ENCODE data around the gene MPND.

Gene MPND

DNA sequence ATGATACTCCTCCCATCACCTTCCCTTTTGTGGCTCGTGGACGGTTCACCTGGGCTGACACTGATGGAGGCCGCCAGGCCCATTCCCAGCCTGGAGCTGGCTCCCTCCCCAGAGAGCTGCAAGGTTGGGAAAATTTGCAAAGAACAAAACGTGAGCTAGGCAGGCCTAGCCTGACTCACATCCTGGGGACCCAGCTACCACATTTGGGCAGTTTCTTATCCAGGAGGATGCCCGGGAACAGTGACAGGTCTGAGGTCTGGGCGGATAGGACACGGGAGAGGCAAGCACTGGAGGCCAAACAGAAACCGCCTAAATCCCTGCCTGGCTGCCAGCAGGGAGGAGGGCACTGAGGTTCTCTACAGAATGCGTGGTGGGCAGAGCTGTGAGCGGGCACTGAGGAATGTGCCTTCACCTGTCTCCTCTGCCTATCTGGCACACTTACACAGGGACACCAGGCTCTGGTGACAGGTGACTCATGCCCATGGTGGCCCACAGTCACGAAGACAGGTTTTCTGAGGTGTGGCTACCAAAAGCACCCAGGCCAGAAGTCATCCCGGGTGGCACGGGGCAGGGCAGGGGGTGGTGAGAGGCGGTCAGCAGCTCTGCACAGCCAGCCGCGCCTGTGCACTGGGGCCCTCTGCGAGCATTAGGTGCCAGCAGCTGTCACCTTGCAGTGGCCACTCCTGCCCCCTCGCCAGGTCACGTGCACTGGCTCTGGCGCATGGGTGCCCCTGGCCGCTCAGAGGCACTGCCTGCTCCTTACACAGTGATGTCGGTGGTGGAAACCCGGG lies 33.8 kb downstream of the MPND start:
- DNase-seq (ENCODE audit: low read depth in 4 of 4, low spot score in 1 of 4), result no peak

DNA sequence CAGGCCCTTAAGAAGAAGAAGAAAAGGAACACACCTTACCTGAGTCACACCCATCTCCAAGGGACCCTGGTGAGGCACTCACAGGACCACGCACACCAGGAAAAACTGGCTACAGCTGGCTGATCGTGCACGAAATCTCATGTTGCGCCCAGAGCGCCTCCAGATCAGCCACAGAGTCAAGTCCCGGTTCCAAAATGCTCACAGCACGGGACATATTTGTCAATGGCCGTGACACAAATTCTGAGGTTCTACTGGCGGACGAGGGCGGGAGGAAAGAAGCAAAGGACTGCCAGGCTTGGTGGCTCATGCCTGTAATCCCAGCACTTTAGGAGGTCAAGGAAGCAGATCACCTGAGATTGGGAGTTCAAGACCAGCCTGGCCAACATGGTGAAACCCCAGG lies 35.5 kb downstream of the MPND start:
- DNase-seq (ENCODE audit: low read depth in 4 of 4, low spot score in 1 of 4), result no peak

DNA sequence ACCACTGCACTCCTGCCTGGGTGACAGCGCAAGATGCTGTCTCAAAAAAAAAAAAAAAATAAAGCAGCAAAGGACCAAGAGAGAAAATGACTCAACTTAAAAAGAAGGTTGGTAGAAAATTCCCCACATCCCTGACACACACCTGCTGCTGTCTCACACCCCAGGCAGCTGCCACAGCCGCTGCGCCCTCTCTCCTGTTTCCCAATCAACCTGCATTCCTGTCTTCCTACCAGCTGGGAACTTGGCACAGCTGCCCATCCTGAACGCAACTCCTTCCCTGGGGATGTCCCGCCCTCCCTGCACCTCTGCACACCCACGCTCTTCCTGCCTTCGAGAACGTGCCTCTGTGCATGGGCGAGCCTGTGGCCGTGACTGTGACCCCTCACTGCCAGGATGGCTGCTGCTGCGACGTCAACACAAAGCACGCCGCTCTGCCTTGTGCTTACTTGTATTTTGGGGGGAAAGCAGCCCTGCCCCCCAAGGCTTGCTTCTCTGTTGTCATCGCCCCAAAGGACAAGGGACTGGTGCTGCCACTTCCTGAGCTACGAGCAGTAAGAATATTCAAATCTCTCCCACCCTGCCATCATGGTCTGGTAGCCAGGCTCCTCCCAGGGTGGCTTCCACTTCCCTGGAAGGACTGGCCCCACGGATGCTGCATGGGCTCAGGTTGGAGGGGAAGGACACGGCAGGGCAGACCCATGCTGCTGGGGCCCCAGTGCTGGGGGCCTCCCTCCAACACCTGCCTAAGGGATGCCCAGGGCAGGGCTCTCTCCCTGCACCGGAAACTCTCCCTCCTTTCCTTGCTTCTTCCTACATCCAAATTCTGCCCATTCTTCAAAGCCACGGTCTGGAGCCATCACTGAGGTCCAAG lies 36.3 kb downstream of the MPND start:
- DNase-seq (ENCODE audit: low read depth in 4 of 4, low spot score in 1 of 4), result no peak

DNA sequence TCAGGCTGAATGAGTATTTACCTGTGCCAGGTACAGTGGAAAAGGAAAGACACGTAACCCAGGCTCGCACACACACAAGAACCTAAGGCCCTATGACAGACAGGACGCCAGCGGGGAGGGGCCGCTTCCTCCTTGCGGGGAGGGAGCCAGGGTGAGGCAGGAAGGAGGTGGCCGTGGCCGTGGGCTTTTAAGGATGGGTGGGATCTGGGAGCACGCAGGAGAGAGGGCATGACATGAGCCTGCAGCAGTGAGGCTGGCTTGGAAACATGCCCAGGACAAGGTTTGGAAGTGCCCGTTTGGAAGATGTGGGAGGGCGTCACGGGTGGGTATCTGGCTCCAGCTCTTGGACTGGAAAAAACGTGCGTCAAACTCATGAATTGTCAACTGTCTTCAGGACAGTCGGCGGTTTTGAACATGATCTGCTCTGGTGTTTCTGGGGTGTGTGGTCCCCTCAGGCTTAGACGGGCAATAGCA lies 36.9 kb downstream of the MPND start:
- no peak for DNase-seq (ENCODE audit: low read depth in 4 of 4, low spot score in 1 of 4)

DNA sequence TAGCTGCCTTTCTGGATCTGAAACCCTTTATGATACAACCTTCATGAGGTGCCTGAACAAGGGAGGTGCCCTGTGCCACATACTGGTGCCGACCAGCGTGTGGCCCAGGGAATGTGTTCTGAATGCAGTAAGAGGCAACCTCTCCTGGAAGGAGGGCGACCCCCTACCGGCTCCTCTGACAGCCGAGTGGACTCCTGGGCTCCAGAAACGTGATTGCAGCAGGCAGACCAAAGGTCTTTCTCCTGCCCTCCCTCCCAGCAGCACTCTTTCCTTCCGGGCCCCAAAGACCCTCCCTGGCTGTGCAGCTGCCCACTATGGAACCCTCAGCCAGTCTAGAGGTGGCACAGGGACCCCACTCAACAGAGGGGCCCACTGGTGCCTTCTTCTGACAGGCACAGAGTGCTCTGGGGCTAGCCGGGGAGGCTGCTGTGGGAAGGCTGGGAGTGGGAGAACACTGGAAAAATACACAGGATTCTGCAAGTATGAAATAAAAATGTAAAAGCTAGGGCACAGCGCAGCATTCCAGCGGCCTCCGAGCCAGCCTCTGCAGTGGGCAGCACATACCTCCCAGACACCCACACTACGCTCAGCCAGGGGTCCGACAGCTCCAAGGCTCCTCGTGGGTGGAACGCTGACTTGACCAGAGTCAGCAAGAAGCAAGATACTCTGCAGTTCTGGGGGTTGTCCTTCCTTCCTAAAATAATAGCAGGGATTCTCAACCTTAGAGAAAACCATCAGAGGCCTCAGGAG lies 42.1 kb downstream of the MPND start:
- DNase-seq (ENCODE audit: low read depth in 4 of 4, low spot score in 1 of 4), result no peak

DNA sequence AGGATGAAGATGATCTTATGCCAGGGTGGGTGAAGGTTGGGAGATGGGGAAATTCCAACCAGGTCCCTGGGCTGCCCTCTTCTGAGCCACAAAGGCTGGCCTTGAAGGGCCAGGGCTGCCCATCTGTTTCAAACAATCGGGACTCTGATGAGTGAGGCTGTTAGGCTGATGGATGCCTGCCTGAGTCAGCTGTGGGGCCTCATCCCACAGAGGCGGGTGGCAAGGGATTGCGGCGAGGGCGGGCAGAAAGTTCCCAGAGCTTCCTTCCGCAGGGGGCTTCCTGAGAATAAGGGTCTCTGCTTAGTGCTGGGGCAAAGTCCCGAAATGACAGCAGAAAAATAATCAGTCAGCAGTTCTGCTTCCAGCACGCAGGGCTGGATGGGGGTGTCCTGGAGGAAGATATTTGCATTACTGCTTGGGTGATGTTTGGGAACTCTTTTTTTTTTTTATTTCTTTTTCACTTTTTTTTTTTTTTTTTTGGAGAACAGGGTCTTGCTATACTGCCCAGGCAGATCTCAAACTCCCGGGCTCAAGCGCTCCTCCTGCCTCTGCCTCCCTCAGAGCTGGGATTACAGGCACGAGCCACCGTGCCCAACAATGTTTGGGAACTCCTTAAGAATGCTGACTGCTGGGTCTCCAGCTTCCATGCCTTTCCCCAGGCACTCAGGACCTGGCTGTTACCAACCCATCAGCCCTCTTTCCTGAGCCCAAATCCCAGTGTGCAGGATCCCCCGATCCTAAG lies 42.9 kb downstream of the MPND start:
- no peak for DNase-seq (ENCODE audit: low read depth in 4 of 4, low spot score in 1 of 4)

DNA sequence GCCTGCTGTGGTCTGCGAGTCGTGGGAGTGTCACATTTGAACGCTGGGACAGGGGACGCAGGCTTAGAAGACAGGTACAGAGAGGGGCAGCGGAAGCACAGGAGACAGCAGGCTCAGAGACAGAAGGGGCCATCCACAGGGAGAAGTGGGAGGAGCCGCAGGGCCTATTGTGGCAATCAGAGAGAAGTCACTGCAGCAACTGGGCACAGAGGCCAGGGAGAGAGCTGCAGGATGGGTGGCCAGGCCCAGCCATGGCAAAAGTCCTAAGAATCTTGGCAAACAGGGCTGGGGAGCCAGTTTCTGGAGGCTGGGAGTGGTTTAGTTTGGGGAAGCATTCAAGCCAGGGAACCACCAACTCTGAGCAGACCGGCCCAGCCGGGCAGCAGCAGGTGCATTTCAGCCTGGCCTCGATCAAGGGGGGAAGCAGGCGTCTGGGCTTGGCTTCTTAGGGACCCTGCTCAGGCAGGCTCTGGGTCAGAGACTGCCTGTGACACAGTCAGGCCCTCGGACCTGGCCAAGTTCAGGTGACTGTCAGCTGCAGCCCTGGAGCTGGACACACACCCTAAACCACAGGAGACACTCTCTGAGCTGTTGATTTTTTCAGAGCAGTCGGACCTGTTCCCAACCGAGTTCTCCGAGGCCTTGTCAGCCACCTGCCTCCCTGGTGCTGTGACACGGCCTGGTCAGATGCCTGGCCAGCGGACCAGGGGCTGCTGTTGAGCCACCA lies 45.1 kb downstream of the MPND start:
- no peak for DNase-seq (ENCODE audit: low read depth in 4 of 4, low spot score in 1 of 4)

DNA sequence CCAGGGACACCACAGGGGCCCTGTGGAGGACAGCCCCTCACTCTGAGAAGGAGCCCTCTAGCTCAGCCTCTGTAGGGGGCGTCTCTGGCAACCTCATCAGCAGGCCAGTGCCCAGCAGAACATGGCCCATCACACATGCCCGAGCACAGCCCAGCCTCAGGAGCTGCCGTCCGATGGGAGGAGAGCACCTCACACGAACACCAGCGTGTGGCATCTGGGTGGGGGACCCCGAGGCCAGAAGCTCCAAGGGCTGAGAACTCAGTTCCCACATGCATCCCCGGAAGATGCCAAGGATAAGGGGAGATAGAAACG lies 45.7 kb downstream of the MPND start:
- DNase-seq (ENCODE audit: low read depth in 4 of 4, low spot score in 1 of 4), result no peak

DNA sequence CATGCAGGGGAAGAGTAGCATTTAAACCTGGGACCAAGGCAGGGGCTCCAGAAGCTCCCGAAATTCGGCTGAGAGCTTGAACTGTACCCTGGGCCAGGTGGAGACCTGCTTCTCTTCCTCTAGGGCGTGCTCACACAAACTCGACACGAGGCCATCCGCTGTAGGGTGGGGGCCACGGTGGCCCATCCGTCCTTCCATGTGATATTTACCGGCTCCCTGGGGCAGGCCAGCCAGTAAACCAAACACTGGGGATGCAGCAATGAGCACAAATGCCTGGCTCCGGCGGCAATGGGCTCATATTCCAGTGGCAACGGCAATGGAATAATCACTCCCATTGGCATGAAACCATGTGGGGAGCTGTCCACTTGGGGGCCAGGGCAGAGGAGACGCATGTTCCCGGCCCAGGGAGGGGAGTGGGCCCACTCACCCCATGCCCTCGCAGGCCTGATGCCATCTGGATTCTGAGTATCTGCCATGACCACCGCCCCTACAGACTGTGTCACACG lies 46.2 kb downstream of the MPND start:
- no peak for DNase-seq (ENCODE audit: low read depth in 4 of 4, low spot score in 1 of 4)

DNA sequence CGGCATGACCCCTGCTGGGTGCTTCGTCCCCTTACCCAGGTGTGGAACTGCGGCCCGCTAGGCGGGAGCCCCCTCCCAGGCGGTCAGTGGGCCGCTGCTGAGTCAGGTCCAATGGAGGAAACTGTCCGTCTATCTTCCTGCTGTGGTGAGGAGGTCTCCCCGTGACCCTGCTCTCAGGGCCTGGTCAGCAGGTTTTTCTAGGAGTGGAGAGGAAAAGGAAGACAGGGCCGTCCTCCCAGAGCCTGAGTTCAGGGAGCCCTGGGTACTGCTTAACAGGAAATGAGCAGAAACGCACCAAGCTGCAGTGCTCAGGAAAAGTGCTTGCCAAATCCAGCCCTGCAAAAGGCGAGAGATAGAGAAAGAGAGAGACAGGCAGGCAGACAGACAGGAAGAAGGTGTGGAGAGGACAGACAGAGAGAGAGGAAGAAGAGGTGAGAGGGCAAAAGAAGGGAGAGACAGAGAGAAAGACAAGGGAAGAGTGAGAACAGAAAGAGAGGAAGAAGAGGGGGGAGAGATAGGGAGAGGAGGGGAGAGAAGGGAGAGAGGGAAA lies 46.7 kb downstream of the MPND start:
- DNase-seq (ENCODE audit: low read depth in 4 of 4, low spot score in 1 of 4), result no peak

DNA sequence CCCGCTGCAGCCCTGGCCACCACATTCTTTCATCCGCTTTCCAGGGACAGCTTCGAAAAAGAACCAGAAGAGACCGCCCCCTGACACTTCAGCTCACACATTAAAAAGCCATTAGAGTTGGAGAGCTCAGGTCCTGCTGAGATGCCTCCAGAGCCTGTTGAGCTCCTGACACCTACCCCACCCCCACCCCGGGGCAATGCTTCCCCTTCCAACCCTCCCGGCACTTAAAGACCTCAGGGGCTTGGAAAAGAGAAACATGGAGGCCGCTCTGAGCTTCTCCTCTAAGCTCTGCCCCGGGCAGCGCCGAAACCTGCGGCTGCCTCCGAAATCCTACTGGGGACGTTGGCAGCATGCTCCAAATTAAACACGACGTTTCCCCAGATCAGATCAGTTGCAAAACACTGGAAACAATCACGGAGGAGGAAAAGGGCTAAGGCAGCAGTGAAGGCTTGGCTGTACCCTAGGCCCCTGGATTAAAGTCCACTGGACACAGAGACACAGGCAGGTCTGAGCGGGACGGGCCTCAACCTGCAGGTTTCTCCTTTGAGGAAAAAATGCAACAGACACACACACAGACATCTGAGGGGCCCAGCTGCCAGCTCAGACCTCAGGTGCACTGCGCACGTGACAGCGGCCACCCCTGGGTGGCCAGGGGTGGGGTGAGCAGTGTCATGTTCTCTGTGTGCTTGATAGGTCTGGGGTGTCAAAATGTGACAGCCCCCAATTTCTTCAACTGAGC lies 47.4 kb downstream of the MPND start:
- no peak for DNase-seq (ENCODE audit: low read depth in 4 of 4, low spot score in 1 of 4)

DNA sequence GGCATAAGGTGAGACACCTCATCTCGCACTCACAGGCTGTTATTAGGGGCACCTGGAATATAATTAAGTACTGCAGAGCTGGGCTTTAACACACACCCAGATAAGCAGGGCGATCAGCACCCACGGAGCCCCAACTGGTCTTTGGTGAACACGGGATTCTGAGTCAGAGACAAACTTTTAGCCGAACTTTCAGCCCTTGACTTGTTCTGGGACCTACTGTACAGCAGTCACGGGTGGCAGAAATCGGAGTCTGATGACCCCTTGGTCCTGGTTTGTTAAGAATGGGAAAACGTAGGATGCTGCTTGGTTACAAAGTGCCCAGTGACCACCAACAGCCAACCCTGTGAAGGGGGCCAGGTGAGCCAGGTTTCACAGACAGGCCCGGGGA lies 47.9 kb downstream of the MPND start:
- DNase-seq (ENCODE audit: low read depth in 4 of 4, low spot score in 1 of 4), result no peak

DNA sequence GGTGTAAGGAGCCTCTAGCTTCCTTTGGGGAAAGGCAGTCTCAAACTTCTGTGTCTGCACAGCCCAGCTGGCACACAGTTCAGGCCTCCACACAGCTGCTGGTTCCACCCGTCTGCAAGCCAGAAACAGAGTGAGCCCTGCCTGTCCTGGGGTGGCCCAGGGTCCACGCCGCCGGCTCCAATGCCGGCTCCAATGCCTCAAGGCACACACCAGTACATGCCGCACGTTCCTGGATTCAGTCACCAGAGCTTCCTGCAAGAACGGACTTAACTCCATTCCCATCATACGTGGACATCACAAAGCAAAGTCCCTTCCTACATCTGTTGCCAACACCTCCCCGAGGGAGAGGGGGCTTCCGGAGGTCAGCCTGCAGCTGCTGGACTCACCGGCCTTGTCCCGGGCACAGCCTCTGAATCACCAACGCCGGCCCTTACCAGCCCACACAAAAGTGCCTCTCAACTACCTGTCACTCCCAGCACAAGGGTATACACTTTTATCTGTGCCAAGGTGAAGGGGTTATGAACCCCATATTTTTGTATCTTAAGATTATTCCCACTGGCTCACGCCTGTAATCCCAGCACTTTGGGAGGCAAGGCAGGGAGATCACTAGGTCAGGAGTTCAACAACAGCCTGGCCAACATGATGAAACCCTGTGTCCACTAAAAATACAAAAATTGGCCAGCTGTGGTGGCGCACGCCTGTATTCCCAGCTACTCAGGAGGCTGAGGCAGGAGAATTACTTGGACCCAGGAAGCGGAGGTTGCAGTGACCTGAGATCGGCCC lies 48.5 kb downstream of the MPND start:
- no peak for DNase-seq (ENCODE audit: low read depth in 4 of 4, low spot score in 1 of 4)

DNA sequence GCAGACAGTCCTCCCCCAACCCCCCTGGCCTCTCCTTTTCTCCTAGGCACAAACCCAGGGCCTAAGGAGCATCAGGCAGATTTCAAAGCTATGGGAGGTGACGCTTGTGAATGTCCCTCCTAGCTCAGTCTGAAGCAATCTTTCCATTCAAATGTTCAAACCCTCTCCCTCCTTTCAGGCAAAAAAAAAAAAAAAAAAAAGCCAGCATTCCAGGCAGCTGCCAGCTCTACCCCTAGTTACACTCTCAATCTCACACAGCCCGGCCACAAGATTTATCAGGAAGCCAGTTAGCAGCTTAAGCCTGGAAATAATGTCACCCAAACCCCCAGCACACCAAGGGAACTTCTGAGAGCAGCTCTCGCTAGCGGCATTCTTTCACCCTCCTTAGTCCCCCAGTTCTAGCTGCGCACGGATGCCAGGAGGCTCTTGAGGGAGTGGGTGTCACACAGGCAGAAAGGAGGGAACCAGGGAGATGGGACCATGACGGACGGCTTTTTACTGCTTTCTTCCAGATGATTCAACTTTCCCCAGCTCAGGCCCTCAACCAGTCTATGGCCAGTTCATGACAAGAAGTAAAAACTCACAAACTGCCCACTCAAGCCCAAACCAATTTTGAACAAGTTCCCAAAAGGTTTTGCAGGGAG lies 50.7 kb downstream of the MPND start:
- DNase-seq (ENCODE audit: low read depth in 4 of 4, low spot score in 1 of 4), result no peak

DNA sequence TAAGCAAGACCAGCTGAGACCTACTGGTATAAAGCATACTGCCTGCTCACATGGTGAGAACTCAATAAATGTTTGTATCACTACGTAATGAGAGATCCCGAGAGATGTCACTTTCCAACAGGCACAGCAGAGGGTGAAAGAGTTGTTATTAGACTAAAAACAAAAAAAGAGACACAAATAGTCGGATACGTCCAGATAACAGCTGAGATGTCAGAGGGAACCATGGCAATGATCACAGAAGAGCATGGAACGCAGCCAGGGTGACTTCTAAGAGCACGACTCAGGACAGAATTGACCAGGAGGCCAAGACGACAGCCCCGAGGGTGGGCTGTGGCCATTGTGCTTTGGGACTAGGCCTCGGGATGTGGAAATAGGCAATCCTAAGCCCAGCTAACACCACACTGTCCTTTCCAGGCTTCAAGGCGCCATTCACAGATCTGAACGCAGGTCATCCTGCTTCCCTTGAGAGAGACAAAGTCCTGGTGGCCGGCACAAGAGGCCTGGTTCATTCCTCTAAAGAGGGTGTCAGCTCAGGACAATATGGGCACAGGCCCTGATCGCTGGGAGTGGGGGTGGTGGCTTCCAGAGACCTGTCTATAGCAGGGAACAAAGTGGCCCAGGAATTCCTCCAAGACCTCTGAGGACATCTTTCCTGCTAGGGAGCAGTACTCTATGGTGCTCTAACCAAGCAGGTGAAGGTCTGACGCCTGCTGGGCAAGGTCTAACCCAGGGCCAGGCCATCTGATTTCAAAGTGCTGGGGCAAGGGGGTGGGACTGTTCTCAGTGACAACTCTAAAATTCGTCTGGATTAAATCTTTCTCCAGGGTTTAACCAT lies 53.8 kb downstream of the MPND start:
- no peak for DNase-seq (ENCODE audit: low read depth in 4 of 4, low spot score in 1 of 4)

DNA sequence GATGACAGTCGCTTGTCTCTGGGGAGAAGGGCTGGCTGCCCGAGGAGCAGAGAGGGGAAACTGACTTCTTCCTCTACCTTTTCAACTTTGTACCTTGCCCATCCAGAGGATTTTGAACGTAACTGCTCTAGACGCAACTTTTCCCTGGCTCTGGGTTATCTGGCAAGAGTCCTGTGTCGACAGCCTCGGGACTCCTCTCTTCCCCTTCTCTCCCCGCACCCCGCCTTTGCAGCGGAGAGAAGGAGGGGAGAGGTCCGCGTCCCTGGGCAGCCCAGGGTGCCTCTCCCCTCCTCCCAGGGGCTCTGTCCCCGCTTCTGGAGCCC lies 56.4 kb downstream of the MPND start:
- no peak for DNase-seq (ENCODE audit: low read depth in 4 of 4, low spot score in 1 of 4)

All from stimulated activated CD4-positive, alpha-beta T cell treated with anti-CD3 and anti-CD28 coated beads, Interleukin-1b, Interleukin-23, amount 100 ng/mL, for 24 hours (primary cell).